Measurements from ENCODE around the gene C1QTNF2.

Gene C1QTNF2

DNA sequence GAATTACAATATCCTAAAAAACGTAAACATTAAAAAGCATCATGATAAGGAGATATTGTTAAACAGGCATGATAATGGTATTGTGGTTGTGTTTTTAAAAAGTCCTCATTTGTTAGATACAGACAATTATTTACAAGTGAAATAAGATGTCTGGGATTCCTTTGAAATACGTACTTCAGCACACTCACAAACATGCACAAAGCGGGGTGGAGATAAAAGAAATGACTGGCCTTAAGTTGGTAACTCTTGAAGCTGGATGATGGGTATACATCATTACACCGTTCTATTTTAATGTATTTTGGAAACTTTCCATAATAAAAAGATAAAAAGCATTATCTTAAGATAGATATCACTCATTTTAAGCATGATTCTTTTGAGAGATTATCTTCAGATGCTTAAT is 28.4 kb upstream of the C1QTNF2 start:
- no peak for TF ChIP-seq EP300 (IDR thresholded peaks at IDR 0.05; ENCODE audit: borderline replicate concordance)
- no peak for TF ChIP-seq NFIC (IDR thresholded peaks at IDR 0.05)
- no peak for TF ChIP-seq ZBTB7A (IDR thresholded peaks at IDR 0.05; ENCODE audit: low read depth)
- no peak for TF ChIP-seq TAF1 (IDR thresholded peaks at IDR 0.05; ENCODE audit: low read depth)
- TF ChIP-seq EGR1 (IDR thresholded peaks at IDR 0.05) = no peak
- no peak for TF ChIP-seq REST (IDR thresholded peaks at IDR 0.05; ENCODE audit: low read depth)
- TF ChIP-seq CEBPB (IDR thresholded peaks at IDR 0.05) = no peak
- TF ChIP-seq TEAD4 (IDR thresholded peaks at IDR 0.05) = no peak
- TF ChIP-seq, protein P1, sequence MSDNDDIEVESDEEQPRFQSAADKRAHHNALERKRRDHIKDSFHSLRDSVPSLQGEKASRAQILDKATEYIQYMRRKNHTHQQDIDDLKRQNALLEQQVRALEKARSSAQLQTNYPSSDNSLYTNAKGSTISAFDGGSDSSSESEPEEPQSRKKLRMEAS (IDR thresholded peaks at IDR 0.05) = no peak
- TF ChIP-seq FOXM1 (IDR thresholded peaks at IDR 0.05; ENCODE audit: borderline replicate concordance, low read depth) = no peak
- TF ChIP-seq CREB1 (IDR thresholded peaks at IDR 0.05; ENCODE audit: low read depth) = no peak
- TF ChIP-seq USF1 (IDR thresholded peaks at IDR 0.05) = no peak
- no peak for TF ChIP-seq TCF12 (IDR thresholded peaks at IDR 0.05; ENCODE audit: low read depth)
- TF ChIP-seq RAD21 (IDR thresholded peaks at IDR 0.05; ENCODE audit: low read depth) = no peak
- no peak for TF ChIP-seq YY1 (IDR thresholded peaks at IDR 0.05; ENCODE audit: low read depth)

DNA sequence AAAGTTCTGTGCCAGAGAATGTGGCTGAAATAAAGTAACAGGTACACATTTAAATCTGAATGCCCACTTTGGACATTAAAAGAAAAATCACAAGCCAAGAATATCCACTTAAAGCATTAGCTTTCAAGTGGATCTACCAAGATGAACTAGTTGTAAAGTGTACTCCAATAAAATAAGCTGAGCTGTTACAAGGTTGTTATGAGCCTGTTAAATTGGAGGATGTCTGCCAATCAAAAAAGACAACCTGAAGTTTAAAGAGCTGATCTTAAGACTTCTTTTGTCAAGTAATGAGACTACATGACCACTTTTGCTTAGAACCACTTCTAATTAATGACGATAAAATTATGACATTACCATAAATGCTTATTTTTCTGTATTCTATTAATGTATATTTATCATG is 27.1 kb upstream of the C1QTNF2 start:
- no peak for TF ChIP-seq TEAD4 (IDR thresholded peaks at IDR 0.05)
- TF ChIP-seq CREB1 (IDR thresholded peaks at IDR 0.05; ENCODE audit: low read depth) = no peak
- no peak for TF ChIP-seq REST (IDR thresholded peaks at IDR 0.05; ENCODE audit: low read depth)
- no peak for TF ChIP-seq YY1 (IDR thresholded peaks at IDR 0.05; ENCODE audit: low read depth)
- no peak for TF ChIP-seq USF1 (IDR thresholded peaks at IDR 0.05)
- TF ChIP-seq FOXM1 (IDR thresholded peaks at IDR 0.05; ENCODE audit: borderline replicate concordance, low read depth) = no peak
- no peak for TF ChIP-seq CEBPB (IDR thresholded peaks at IDR 0.05)
- TF ChIP-seq ZBTB7A (IDR thresholded peaks at IDR 0.05; ENCODE audit: low read depth) = no peak
- TF ChIP-seq, protein P1 (IDR thresholded peaks at IDR 0.05) = no peak
- no peak for TF ChIP-seq TCF12 (IDR thresholded peaks at IDR 0.05; ENCODE audit: low read depth)
- TF ChIP-seq RAD21 (IDR thresholded peaks at IDR 0.05; ENCODE audit: low read depth) = no peak
- no peak for TF ChIP-seq TAF1 (IDR thresholded peaks at IDR 0.05; ENCODE audit: low read depth)
- no peak for TF ChIP-seq EGR1 (IDR thresholded peaks at IDR 0.05)
- TF ChIP-seq EP300 (IDR thresholded peaks at IDR 0.05; ENCODE audit: borderline replicate concordance) = no peak
- TF ChIP-seq NFIC (IDR thresholded peaks at IDR 0.05) = no peak

DNA sequence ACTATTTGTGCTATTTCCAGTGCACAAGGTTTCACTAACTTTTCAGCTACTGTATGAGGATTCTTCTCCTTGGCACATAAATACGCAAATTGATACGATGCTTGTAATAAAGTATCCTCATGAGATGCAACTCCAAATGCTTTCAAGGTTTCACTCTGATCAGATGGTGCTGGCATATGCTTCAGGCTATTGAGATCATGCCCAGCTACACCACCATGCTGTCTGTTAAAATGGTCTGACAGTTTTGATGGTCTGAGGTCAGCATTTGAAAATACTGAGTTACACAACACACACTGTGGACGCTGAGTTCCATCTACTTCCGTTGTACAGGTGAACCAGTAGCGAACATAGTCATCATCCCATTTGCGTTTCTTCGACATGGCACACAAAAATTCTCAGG is 24.7 kb upstream of the C1QTNF2 start:
- no peak for TF ChIP-seq FOXM1 (IDR thresholded peaks at IDR 0.05; ENCODE audit: borderline replicate concordance, low read depth)
- no peak for TF ChIP-seq TEAD4 (IDR thresholded peaks at IDR 0.05)
- TF ChIP-seq CREB1 (IDR thresholded peaks at IDR 0.05; ENCODE audit: low read depth) = no peak
- TF ChIP-seq USF1 (IDR thresholded peaks at IDR 0.05) = no peak
- TF ChIP-seq, protein P1 (IDR thresholded peaks at IDR 0.05) = no peak
- TF ChIP-seq EGR1 (IDR thresholded peaks at IDR 0.05) = no peak
- TF ChIP-seq CEBPB (IDR thresholded peaks at IDR 0.05) = no peak
- no peak for TF ChIP-seq RAD21 (IDR thresholded peaks at IDR 0.05; ENCODE audit: low read depth)
- no peak for TF ChIP-seq YY1 (IDR thresholded peaks at IDR 0.05; ENCODE audit: low read depth)
- no peak for TF ChIP-seq EP300 (IDR thresholded peaks at IDR 0.05; ENCODE audit: borderline replicate concordance)
- no peak for TF ChIP-seq NFIC (IDR thresholded peaks at IDR 0.05)
- TF ChIP-seq REST (IDR thresholded peaks at IDR 0.05; ENCODE audit: low read depth) = no peak
- TF ChIP-seq TCF12 (IDR thresholded peaks at IDR 0.05; ENCODE audit: low read depth) = no peak
- no peak for TF ChIP-seq ZBTB7A (IDR thresholded peaks at IDR 0.05; ENCODE audit: low read depth)
- no peak for TF ChIP-seq TAF1 (IDR thresholded peaks at IDR 0.05; ENCODE audit: low read depth)
